HG03139 (cell line): ENCODE data around the gene ARHGAP23.

Source experiments
- ATAC-seq: cut with Tn5 transposase; IDR thresholded peaks from one replicate; pipeline ENCODE4 v1.9.1; 2021; ENCODE audit not compliant: unreplicated experiment

The ARHGAP23 gene

GRCh38 chr17:38440614-38441397 is 12.5 kb downstream of the ARHGAP23 start:
- no peak for ATAC-seq

- no peak for ATAC-seq
These were observed 13.3 kb downstream of the ARHGAP23 start for GRCh38 chr17:38441429-38442061.

- ATAC-seq = no peak
These were observed 14.3 kb downstream of the ARHGAP23 start for GRCh38 chr17:38442548-38442947.

DNA sequence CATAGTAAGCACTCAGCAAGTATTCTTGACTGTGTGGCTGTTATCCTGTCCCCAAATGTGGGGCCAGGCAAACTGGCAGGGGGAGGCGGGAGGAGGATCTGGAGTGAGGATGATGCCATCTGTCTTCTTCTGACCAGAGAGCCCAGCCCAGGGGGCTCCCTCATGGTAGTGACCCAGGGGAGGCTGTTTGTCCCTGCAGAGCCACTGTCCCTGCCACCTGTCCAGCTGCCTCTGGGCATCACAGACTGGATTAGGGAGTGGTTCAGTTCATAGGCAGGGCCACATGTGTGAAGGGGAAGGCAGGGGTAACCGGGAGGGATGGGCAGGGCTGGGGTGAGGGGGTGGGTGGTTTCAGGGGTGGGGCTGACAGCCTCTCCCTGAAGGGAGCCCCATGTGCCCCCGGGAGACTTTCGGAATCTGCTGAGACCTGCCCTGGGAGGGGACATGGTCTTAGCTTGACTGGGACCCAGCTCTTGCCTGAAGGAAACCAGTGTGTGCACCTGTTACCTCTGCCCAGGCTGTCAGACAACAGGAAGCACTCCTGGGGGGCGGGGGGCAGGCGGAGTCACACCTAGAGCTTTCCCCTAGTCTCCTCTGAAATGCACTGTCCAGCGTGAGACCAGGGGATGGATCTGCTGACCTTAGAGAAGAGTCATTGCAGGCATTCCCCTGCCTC is 15.2 kb downstream of the ARHGAP23 start:
- no peak for ATAC-seq

DNA sequence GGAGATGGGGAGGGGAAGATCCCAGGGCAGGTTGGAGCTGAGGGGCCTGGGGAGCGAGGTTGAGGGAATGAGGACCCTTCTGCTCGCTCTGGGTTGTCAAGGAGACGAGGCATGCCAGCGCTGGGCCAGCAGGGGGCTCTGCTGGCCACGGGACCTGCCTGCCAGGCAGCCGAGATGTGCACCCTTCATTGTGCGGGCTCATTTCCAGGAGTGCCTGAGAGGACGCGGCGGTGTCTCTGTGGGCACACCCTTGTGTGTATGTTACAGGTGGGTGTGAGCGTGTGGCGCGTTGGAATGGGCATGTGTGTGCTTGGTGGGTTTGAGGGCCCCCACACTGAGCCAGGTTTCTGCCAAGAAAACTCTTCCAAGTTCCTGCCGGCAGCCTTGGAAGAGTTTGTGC is 15.9 kb downstream of the ARHGAP23 start:
- ATAC-seq = no peak

DNA sequence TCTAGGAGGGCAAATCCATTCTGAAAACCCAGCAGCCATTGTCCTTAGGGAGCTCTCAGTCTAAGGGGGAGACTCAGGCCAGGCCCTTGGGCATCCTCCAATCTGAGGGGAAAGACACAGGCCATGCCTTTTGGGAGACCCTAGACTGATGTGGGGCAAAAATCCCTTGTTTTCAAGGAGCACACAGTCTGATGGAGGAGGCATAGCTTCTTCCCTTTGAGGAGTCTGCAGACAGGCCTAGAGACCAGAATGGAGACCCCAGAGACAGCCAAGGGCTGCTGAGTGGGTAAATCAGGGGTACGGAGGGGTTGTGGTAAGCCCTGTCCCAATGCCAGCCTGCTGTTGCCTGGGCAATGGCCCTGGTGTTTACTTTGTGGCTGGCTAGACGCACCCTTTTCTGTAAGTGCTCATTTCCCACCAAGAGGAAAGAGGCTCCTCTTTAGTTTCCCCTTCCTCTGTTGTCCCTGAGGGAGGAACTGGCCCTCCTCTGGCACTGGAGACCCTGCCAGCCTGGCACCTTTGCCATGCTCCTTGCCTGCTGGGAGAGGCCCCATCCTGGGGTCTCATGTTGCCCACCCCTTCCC is 19.3 kb downstream of the ARHGAP23 start:
- no peak for ATAC-seq

GRCh38 chr17:38448208-38448771 is 20.0 kb downstream of the ARHGAP23 start:
- ATAC-seq = no peak

DNA sequence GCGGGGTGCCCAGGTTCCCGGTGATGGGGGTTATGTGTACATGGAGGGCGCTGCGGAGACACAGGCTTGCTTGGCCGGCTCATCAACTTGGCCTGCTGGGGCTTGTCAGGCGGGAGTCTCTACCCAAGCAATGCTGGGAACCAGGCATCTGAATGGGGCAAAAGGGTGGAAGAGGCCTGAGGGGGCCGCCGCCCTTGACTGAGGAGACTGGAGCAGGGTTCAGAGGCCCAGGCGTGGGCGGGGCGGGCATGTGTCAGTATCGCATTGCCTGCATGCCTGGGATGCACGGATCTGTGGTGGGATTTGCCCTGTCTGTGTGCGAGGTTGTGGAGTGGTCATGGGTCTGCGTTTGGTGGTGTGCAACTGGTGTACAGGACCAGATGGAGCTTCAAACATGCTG is 21.1 kb downstream of the ARHGAP23 start:
- no peak for ATAC-seq

GRCh38 chr17:38450557-38451029 is 22.3 kb downstream of the ARHGAP23 start:
- no peak for ATAC-seq

DNA sequence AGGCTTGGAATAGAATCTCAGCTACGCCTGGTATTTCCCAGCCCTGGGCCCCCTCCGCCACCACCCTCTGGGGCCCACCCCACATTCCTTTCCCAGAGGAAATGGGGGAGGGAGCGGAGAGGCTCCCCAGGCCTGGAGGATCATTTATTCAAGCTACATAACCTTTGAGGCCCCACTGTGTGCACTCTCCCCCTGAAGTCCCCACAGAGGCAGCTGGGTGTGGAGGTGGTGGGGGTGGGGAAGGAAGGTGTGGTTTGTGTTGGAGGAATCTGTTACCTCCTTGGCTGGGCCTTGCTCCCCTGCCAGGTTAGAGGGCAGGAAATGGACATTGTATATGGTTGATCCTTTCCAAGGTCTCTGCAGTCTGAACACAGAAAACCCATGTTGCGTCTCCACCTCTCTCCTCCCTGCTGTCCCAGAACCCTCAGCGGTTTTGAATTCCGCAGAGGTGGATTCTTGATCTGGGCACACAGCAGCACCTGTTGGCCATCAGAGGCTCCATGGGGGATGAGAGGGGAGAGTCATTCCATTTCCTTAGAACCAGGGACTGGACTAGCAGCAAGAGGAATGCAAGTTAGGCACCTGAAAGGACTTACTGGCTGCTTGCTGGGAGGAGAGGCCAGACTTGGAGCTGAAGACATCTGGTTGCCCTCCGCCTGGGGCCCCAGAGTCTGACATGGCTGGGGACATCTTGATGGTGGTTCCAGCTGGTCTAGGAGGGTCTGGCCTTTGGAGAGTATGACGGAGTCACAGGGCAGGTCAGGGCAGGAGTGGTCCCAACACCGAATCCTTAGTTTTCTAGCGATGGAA is 23.0 kb downstream of the ARHGAP23 start:
- ATAC-seq = no peak

DNA sequence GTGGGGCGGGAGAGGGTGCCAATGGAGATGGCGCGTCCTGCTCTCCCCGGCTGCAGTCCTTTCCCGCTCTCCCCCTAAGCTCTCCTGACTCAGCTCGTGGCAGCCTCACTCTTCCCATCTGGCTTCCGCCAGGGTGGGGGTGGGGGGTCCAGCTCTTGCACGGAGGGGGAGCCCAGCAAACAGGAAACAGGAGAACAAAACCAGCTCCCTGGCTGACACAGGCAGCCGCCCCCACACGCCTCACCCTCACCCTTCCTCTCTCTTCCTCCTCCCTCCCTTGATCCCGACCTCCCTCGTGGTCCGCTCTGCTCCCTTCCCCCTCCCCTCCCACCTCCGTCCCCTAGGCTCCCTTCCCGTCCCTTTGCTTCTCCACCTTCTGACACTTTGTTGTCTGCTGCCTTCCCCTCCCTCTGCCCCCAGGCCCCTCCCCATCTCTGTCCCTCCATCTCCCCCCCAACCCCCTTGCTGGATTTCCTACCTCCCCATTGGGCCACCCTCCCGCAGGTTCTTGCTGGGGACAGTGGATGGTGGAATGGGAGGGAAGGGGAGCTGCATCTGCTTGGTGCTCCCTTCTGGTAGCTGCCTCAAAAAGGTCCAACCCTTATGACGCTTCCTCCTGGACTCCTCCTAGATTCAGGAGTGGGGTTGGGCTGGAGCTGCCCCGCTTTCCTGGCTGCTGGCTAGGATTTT is 23.7 kb downstream of the ARHGAP23 start:
- no peak for ATAC-seq

DNA sequence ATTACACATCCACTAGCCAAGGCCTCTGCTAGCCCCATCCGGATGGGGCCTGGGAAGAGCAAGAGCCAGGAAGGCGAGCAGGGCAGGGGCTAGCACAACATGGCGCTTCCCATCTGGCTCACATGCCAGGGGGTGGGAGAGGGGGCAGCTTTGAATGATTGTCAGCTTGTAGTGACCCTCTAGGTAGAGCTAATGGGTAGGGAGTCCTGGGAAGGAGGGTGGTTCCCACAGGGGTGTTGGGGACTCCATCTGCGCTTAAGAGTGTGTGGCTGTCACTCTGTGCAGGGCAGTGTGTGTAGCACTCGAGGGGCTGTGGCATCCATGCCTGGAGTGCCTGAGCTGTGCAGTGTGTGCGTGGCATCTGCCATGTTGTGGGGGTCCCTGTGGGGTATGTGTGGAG is 24.5 kb downstream of the ARHGAP23 start:
- no peak for ATAC-seq

- no peak for ATAC-seq
These were observed 25.7 kb downstream of the ARHGAP23 start for GRCh38 chr17:38453951-38454421.

- no peak for ATAC-seq
These were observed 26.3 kb downstream of the ARHGAP23 start for GRCh38 chr17:38454532-38454931.

DNA sequence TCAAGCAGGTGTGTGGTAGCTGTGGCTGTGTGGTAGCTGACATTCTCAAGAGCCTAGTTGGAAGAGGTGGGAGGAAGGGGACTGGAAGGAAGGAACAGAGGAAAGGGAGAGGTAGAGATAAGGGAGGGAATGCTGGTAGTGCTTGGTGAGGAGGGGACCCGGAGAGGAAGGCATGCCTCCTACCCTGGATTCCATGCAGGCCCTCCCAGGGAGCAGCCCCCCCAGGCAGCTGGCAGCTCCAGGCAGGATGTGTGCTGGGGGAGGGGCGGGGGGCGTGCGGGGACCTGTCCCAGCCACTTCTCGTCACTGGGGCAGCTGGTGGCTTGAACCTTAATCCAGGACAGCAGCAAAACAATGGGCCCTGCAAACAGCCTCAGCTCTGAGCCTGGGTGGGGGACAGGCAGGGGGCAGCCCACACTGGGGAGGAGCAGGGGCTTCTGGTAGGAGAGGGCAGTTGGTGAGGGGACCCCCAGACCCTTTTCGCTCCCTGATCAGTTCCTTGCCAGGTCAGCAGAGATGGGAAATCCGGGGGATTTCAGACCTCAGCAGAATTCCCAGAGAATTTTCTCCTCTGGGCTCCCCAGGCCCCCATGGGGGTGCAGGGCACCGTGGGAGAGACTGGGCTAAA is 27.1 kb downstream of the ARHGAP23 start:
- ATAC-seq = no peak

DNA sequence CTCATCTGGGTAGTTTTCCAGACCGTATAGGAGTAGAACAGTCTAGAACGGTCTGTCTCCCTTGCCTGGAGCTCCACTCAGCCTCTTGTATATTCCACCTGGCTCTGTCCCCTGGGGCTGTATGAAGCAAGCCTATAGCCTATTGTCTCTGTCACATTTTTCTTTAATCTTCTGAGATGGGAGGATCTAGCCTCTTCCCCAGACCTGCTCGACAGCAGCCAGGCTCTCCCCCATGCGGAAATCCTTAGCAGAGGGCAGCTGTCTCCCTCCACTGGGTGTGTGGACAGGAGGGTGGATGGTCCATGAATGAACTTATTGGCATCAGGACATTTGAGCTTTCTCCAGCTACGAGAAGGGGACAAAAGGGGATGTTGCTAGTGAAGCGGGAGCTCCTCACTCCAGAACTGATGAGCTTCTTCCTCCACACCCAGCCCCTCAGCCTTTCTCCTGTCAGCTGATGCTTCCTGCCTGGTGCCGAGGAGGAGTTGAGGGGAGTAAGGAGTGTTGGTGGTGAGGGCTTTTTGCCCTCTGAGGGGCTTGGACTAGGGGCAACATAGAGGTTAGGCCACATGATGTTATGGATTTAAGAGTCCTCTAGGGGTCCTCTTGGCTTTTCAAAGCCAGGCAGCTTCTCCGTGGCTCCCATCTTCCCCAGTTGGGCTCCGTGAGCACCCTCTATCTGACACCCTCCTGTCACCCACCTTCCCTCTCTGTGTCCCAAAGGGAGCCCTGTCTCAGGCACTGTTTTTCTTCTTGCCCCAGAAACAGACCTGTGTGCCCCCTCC is 28.0 kb downstream of the ARHGAP23 start:
- no peak for ATAC-seq

DNA sequence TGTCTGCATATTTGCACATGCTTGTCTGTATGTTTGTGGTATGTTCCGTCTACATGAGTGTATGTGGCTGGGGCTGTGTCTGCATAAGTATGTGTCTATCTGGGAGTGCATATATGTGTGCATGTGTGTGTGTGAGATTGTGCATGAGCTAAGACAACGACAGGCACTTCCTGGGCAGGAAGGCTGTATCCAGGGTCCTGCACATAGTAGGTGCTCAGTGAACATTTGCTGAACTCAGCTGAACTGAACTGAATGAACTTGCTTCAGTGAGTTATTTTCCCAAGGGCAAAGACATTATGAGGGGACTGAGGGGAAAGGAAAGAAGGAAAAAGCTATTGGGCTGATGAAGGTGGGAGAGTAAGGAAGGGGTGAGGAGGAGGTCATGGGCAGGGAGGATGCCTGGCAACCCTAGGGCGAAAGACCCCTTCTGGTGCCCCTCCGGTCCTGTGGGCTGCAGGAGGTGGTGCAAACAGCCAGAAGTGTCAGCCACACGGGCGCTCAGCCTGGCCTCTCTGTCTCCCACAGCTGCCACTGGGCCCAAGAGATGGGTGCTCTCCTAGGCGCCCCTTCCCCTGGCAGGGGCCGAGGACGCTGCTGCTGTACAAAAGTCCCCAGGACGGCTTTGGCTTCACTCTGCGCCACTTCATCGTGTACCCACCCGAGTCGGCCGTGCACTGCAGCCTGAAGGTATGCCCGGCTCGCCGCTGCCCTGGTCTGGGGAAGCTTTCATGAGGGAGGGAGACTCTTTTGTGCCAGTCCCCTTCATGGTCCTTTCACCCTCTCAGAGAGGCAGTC is 29.5 kb downstream of the ARHGAP23 start:
- no peak for ATAC-seq

DNA sequence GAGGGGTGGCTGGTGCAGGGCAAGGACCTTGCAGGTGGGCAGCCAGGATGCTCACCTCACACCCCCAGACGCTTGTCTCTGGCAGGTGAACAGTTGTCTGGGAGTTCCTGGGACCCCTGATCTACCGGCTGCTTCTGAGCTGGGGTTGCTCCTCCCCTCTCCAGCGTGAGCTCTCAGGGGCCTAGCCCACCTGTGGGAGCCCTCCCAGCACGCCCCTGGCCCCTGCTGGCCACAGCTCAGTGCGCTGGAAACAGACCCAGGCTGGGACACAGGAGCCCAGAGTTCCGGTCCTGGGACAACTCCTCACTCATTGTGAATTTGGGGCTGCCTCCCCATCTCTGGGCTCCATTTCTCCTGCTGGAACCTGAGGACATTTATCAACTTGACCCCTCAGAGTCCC is 30.3 kb downstream of the ARHGAP23 start:
- ATAC-seq = no peak
